Esophagus muscularis mucosa (tissue), 3 donors: ENCODE results near the gene IFT20.

Source experiments
- POLR2A ChIP-seq: fragments of 450-650 bp; IDR thresholded peaks from one replicate; pipeline ENCODE4 v1.6.1; 2017; ENCODE audit warnings: antibody characterized with exemption, moderate library complexity, mild to moderate bottlenecking, low read depth
- POLR2AphosphoS5 ChIP-seq, 2 donors: sonication (generic); formaldehyde crosslinking; IDR thresholded peaks; one replicate each; pipeline ENCODE4 v1.6.1; 2017; ENCODE audit warnings: antibody characterized with exemption in 2 of 2
- TF ChIP-seq, protein P1 (sequence below), 3 experiments: fragments of 200-600 bp in 2 of 3; fragments of 450-650 bp in 1 of 3; sonication (generic) in 2 of 3; IDR thresholded peaks; one replicate each; pipeline ENCODE4 v1.5.1; 2017 to 2019; ENCODE audit warnings: antibody characterized with exemption in 3 of 3, mild to moderate bottlenecking in 2 of 3, moderate library complexity in 1 of 3

DNA sequence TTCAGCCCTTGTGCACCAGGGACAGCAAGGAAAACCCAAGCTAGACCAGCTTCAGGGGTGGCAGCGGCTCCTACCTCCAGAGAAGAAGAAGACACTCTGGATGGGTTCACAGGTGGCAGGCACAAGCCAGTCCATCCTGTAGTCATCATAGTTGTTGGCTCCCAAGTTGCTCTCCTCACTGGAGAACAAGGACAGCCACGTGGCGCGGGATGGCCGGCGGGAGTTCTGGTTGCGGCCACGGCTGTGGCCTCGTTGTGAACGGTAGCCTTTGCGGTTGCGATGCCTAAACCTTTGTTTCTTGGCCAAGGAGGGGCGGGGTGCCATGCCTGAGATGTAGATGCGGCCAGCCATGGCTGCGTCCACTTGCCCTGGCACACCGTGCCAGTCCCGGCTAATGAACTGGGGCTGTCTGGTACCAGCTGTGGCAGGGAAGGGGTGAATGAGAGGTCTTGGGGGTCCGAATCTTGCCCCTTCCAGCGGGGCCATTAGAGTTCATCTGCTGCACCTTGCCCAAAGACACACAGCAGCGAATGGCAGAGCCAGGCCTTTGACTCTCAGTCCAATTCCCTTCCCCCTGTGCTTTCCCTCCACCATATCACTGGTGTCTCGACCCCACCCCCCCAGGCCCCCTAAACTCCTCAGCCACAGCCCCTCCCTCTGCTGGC lies 32.5 kb upstream of the IFT20 start:
- TF ChIP-seq, protein P1, sequence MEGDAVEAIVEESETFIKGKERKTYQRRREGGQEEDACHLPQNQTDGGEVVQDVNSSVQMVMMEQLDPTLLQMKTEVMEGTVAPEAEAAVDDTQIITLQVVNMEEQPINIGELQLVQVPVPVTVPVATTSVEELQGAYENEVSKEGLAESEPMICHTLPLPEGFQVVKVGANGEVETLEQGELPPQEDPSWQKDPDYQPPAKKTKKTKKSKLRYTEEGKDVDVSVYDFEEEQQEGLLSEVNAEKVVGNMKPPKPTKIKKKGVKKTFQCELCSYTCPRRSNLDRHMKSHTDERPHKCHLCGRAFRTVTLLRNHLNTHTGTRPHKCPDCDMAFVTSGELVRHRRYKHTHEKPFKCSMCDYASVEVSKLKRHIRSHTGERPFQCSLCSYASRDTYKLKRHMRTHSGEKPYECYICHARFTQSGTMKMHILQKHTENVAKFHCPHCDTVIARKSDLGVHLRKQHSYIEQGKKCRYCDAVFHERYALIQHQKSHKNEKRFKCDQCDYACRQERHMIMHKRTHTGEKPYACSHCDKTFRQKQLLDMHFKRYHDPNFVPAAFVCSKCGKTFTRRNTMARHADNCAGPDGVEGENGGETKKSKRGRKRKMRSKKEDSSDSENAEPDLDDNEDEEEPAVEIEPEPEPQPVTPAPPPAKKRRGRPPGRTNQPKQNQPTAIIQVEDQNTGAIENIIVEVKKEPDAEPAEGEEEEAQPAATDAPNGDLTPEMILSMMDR (IDR thresholded peaks at IDR 0.05): no peak
- TF ChIP-seq POLR2AphosphoS5 (IDR thresholded peaks at IDR 0.05) (no peak), POLR2A (no peak)
